Left kidney (tissue), 2 donors: ENCODE results near the gene UGT1A8. TPM values are rescaled to one million over a fixed set of nuclear protein-coding genes. Genes with fewer than 3 reads are reported as not detected.

ENCODE experiments used
- DNase-seq: peaks from one replicate; pipeline ENCODE4 v3.0.0-alpha.2; 2013
- polyA plus RNA-seq: library from polyadenylated mRNA; unstranded; fragments of 120-200 nt; gene quantifications from one replicate; pipeline ENCODE4 v1.2.1, GENCODE V29; 2013; ENCODE audit not compliant: insufficient read length

The UGT1A8 gene
- polyA plus RNA-seq, 1 donor = not detected

GRCh38 chr2:233818639-233819621 lies 201.5 kb downstream of the UGT1A8 start:
- DNase-seq = no peak

- DNase-seq = no peak
Measured at GRCh38 chr2:233819884-233820773, 202.7 kb downstream of the UGT1A8 start.

- no peak for DNase-seq
Measured at GRCh38 chr2:233820774-233821105, 203.3 kb downstream of the UGT1A8 start.

- no peak for DNase-seq
Measured at GRCh38 chr2:233821196-233821595, 203.8 kb downstream of the UGT1A8 start.

- no peak for DNase-seq
Measured at GRCh38 chr2:233821709-233822100, 204.3 kb downstream of the UGT1A8 start.

- no peak for DNase-seq
Measured at GRCh38 chr2:233822101-233822771, 204.8 kb downstream of the UGT1A8 start.

Other genes with a start within 250 kb of the UGT1A8 start
- gene USP40, start 50.9 kb upstream of the UGT1A8 start, polyA plus RNA-seq = 79.2 TPM
- not detected for gene UGT1A10, start 18.8 kb downstream of the UGT1A8 start, polyA plus RNA-seq
- 4.9 TPM for gene UGT1A9, start 54.3 kb downstream of the UGT1A8 start, polyA plus RNA-seq
- 0.07 TPM for gene UGT1A7, start 64.3 kb downstream of the UGT1A8 start, polyA plus RNA-seq
- gene UGT1A6, start 75.3 kb downstream of the UGT1A8 start, polyA plus RNA-seq = 2.7 TPM
- gene UGT1A5, start 95.3 kb downstream of the UGT1A8 start, polyA plus RNA-seq = not detected
- gene UGT1A4, start 101.1 kb downstream of the UGT1A8 start, polyA plus RNA-seq = not detected
- not detected for gene UGT1A3, start 111.4 kb downstream of the UGT1A8 start, polyA plus RNA-seq
- 0.58 TPM for gene UGT1A1, start 142.6 kb downstream of the UGT1A8 start, polyA plus RNA-seq
- gene MROH2A, start 160.7 kb downstream of the UGT1A8 start, polyA plus RNA-seq = 0.28 TPM
- gene HJURP, start 236.9 kb downstream of the UGT1A8 start, polyA plus RNA-seq = 33.4 TPM